Measurements from ENCODE around the gene CDK14.

The CDK14 gene

GRCh38 chr7:91033574-91033973 is 437.5 kb downstream of the CDK14 start:
- TF ChIP-seq REST (IDR thresholded peaks at IDR 0.05; ENCODE audit: low read depth) (no peak), ZBTB7A (IDR thresholded peaks at IDR 0.05; ENCODE audit: low read depth) (no peak)

- TF ChIP-seq CEBPB (IDR thresholded peaks at IDR 0.05) (no peak), RAD21 (IDR thresholded peaks at IDR 0.05; ENCODE audit: low read depth) (peak; percentile 75)
Observed at GRCh38 chr7:91034459-91035368, 438.6 kb downstream of the CDK14 start.

GRCh38 chr7:91039033-91039432 is 442.9 kb downstream of the CDK14 start:
- TF ChIP-seq EGR1 (IDR thresholded peaks at IDR 0.05) (no peak), TAF1 (IDR thresholded peaks at IDR 0.05; ENCODE audit: low read depth) (no peak), USF1 (IDR thresholded peaks at IDR 0.05) (no peak), ZBTB7A (IDR thresholded peaks at IDR 0.05; ENCODE audit: low read depth) (no peak), TEAD4 (IDR thresholded peaks at IDR 0.05) (no peak), MAX (IDR thresholded peaks at IDR 0.05) (no peak), EP300 (IDR thresholded peaks at IDR 0.05; ENCODE audit: borderline replicate concordance) (no peak), YY1 (IDR thresholded peaks at IDR 0.05; ENCODE audit: low read depth) (no peak), CEBPB (IDR thresholded peaks at IDR 0.05) (no peak), REST (IDR thresholded peaks at IDR 0.05; ENCODE audit: low read depth) (no peak), NFIC (IDR thresholded peaks at IDR 0.05) (no peak), RAD21 (IDR thresholded peaks at IDR 0.05; ENCODE audit: low read depth) (no peak), TCF12 (IDR thresholded peaks at IDR 0.05; ENCODE audit: low read depth) (no peak), FOXM1 (IDR thresholded peaks at IDR 0.05; ENCODE audit: borderline replicate concordance, low read depth) (no peak), CREB1 (IDR thresholded peaks at IDR 0.05; ENCODE audit: low read depth) (no peak)

GRCh38 chr7:91041141-91041540 is 445.0 kb downstream of the CDK14 start:
- TF ChIP-seq NFIC (IDR thresholded peaks at IDR 0.05) (no peak), TCF12 (IDR thresholded peaks at IDR 0.05; ENCODE audit: low read depth) (no peak), FOXM1 (IDR thresholded peaks at IDR 0.05; ENCODE audit: borderline replicate concordance, low read depth) (no peak), CEBPB (IDR thresholded peaks at IDR 0.05) (no peak), MAX (IDR thresholded peaks at IDR 0.05) (no peak), REST (IDR thresholded peaks at IDR 0.05; ENCODE audit: low read depth) (no peak), USF1 (IDR thresholded peaks at IDR 0.05) (no peak), EGR1 (IDR thresholded peaks at IDR 0.05) (no peak), RAD21 (IDR thresholded peaks at IDR 0.05; ENCODE audit: low read depth) (no peak), EP300 (IDR thresholded peaks at IDR 0.05; ENCODE audit: borderline replicate concordance) (no peak), TAF1 (IDR thresholded peaks at IDR 0.05; ENCODE audit: low read depth) (no peak), TEAD4 (IDR thresholded peaks at IDR 0.05) (no peak)
